ENCODE measurements around the gene PTDSS2.

PTDSS2 gene

GRCh38 chr11:532527-532985 is 82.5 kb downstream of the PTDSS2 start:
- Histone ChIP-seq H3K27ac (ENCODE audit: insufficient read depth, low read length, poor library complexity, severe bottlenecking) (no peak overlapping the region), H3K27me3 (replicated peaks; ENCODE audit: control insufficient read depth, insufficient read depth, low read length, poor library complexity, severe bottlenecking) (no peaks in the 10 kb centered on the region), H3K4me1 (ENCODE audit: control insufficient read depth, insufficient read depth, low read length, poor library complexity, severe bottlenecking) (peaks cover 26% of the 10 kb centered on the region), H3K36me3 (ENCODE audit: control insufficient read depth, insufficient read depth, low read length) (peaks cover 16% of the 10 kb centered on the region), H3K9me3 (ENCODE audit: control insufficient read depth, low read length) (no peaks in the 10 kb centered on the region), H3K4me3 (ENCODE audit: insufficient read depth, low read depth, low read length, poor library complexity, severe bottlenecking) (no peak overlapping the region)
- no peak for DNase-seq

GRCh38 chr11:532986-533585 is 83.0 kb downstream of the PTDSS2 start:
- H3K27me3 ChIP-seq (replicated peaks; ENCODE audit: control insufficient read depth, insufficient read depth, low read length, poor library complexity, severe bottlenecking) = no peaks in the 10 kb centered on the region
- peaks cover 16% of the 10 kb centered on the region for H3K36me3 ChIP-seq (ENCODE audit: control insufficient read depth, insufficient read depth, low read length)
- no peaks in the 10 kb centered on the region for H3K9me3 ChIP-seq (ENCODE audit: control insufficient read depth, low read length)
- no peak overlapping the region for H3K4me3 ChIP-seq (ENCODE audit: insufficient read depth, low read depth, low read length, poor library complexity, severe bottlenecking)
- H3K27ac ChIP-seq (ENCODE audit: insufficient read depth, low read length, poor library complexity, severe bottlenecking) = no peak overlapping the region
- no peak for DNase-seq
- peaks cover 31% of the 10 kb centered on the region for H3K4me1 ChIP-seq (ENCODE audit: control insufficient read depth, insufficient read depth, low read length, poor library complexity, severe bottlenecking)

GRCh38 chr11:533586-534395 is 83.7 kb downstream of the PTDSS2 start:
- Histone ChIP-seq H3K27ac (ENCODE audit: insufficient read depth, low read length, poor library complexity, severe bottlenecking) (no peak overlapping the region), H3K4me3 (ENCODE audit: insufficient read depth, low read depth, low read length, poor library complexity, severe bottlenecking) (no peak overlapping the region), H3K9me3 (ENCODE audit: control insufficient read depth, low read length) (no peaks in the 10 kb centered on the region), H3K27me3 (replicated peaks; ENCODE audit: control insufficient read depth, insufficient read depth, low read length, poor library complexity, severe bottlenecking) (no peaks in the 10 kb centered on the region), H3K4me1 (ENCODE audit: control insufficient read depth, insufficient read depth, low read length, poor library complexity, severe bottlenecking) (peaks cover 33% of the 10 kb centered on the region), H3K36me3 (ENCODE audit: control insufficient read depth, insufficient read depth, low read length) (peaks cover 16% of the 10 kb centered on the region)
- DNase-seq = no peak

- H3K27ac ChIP-seq (ENCODE audit: insufficient read depth, low read length, poor library complexity, severe bottlenecking) = peak overlapping the region; percentile 35
- H3K36me3 ChIP-seq (ENCODE audit: control insufficient read depth, insufficient read depth, low read length) = peaks cover 16% of the 10 kb centered on the region
- DNase-seq = no peak
- no peaks in the 10 kb centered on the region for H3K9me3 ChIP-seq (ENCODE audit: control insufficient read depth, low read length)
- peak overlapping the region; percentile 54 for H3K4me3 ChIP-seq (ENCODE audit: insufficient read depth, low read depth, low read length, poor library complexity, severe bottlenecking)
- H3K4me1 ChIP-seq (ENCODE audit: control insufficient read depth, insufficient read depth, low read length, poor library complexity, severe bottlenecking) = peaks cover 33% of the 10 kb centered on the region
- no peaks in the 10 kb centered on the region for H3K27me3 ChIP-seq (replicated peaks; ENCODE audit: control insufficient read depth, insufficient read depth, low read length, poor library complexity, severe bottlenecking)
Measured at GRCh38 chr11:534396-535209, 84.5 kb downstream of the PTDSS2 start.

- Histone ChIP-seq H3K4me1 (ENCODE audit: control insufficient read depth, insufficient read depth, low read length, poor library complexity, severe bottlenecking) (peaks cover 33% of the 10 kb centered on the region), H3K27me3 (replicated peaks; ENCODE audit: control insufficient read depth, insufficient read depth, low read length, poor library complexity, severe bottlenecking) (no peaks in the 10 kb centered on the region), H3K27ac (ENCODE audit: insufficient read depth, low read length, poor library complexity, severe bottlenecking) (no peak overlapping the region), H3K4me3 (ENCODE audit: insufficient read depth, low read depth, low read length, poor library complexity, severe bottlenecking) (peak overlapping the region; percentile 54), H3K36me3 (ENCODE audit: control insufficient read depth, insufficient read depth, low read length) (peaks cover 16% of the 10 kb centered on the region), H3K9me3 (ENCODE audit: control insufficient read depth, low read length) (no peaks in the 10 kb centered on the region)
- no peak for DNase-seq
Measured at GRCh38 chr11:535210-535518, 85.1 kb downstream of the PTDSS2 start.

GRCh38 chr11:535519-536454 is 85.7 kb downstream of the PTDSS2 start, which contains the start of gene HRAS:
Gene HRAS (minus strand): TSS chr11:535576.
- Histone ChIP-seq H3K27me3 (replicated peaks; ENCODE audit: control insufficient read depth, insufficient read depth, low read length, poor library complexity, severe bottlenecking) (no peaks in the 10 kb centered on the region), H3K27ac (ENCODE audit: insufficient read depth, low read length, poor library complexity, severe bottlenecking) (peak within 1 kb of the TSS; percentile 84)

GRCh38 chr11:536841-537621 is 87.0 kb downstream of the PTDSS2 start, which contains the start of gene LRRC56:
Gene LRRC56 (plus strand): TSS chr11:537527. CDS start chr11:540685, 3,158 bp downstream.
- peaks cover 12% of the 10 kb centered on the region for H3K36me3 ChIP-seq (ENCODE audit: control insufficient read depth, insufficient read depth, low read length)
- H3K4me3 ChIP-seq (ENCODE audit: insufficient read depth, low read depth, low read length, poor library complexity, severe bottlenecking) = peak within 1 kb of the TSS; percentile 68
- H3K27ac ChIP-seq (ENCODE audit: insufficient read depth, low read length, poor library complexity, severe bottlenecking) = peak within 1 kb of the TSS; percentile 84
- no peaks in the 10 kb centered on the region for H3K9me3 ChIP-seq (ENCODE audit: control insufficient read depth, low read length)
- DNase-seq = peak; percentile 90 to 94 (median 91)
- peaks cover 33% of the 10 kb centered on the region for H3K4me1 ChIP-seq (ENCODE audit: control insufficient read depth, insufficient read depth, low read length, poor library complexity, severe bottlenecking)
- H3K27me3 ChIP-seq (replicated peaks; ENCODE audit: control insufficient read depth, insufficient read depth, low read length, poor library complexity, severe bottlenecking) = no peaks in the 10 kb centered on the region

More at GRCh38 chr11:535519-536454, 85.7 kb downstream of the PTDSS2 start, which contains the start of gene HRAS:
- Histone ChIP-seq H3K9me3 (ENCODE audit: control insufficient read depth, low read length) (no peaks in the 10 kb centered on the region), H3K4me1 (ENCODE audit: control insufficient read depth, insufficient read depth, low read length, poor library complexity, severe bottlenecking) (peaks cover 33% of the 10 kb centered on the region), H3K4me3 (ENCODE audit: insufficient read depth, low read depth, low read length, poor library complexity, severe bottlenecking) (peak within 1 kb of the TSS; percentile 68), H3K36me3 (ENCODE audit: control insufficient read depth, insufficient read depth, low read length) (peaks cover 16% of the 10 kb centered on the region)
- DNase-seq = peak; percentile 91 to 93 (median 93)

- Histone ChIP-seq H3K27me3 (replicated peaks; ENCODE audit: control insufficient read depth, insufficient read depth, low read length, poor library complexity, severe bottlenecking) (no peaks in the 10 kb centered on the region), H3K36me3 (ENCODE audit: control insufficient read depth, insufficient read depth, low read length) (peaks cover 4% of the 10 kb centered on the region), H3K4me1 (ENCODE audit: control insufficient read depth, insufficient read depth, low read length, poor library complexity, severe bottlenecking) (peaks cover 33% of the 10 kb centered on the region), H3K9me3 (ENCODE audit: control insufficient read depth, low read length) (no peaks in the 10 kb centered on the region), H3K4me3 (ENCODE audit: insufficient read depth, low read depth, low read length, poor library complexity, severe bottlenecking) (peak overlapping the region; percentile 68), H3K27ac (ENCODE audit: insufficient read depth, low read length, poor library complexity, severe bottlenecking) (peak overlapping the region; percentile 84)
- no peak for DNase-seq
Measured at GRCh38 chr11:537622-538430, 87.7 kb downstream of the PTDSS2 start.
